ENCODE measurements around the gene PHLPP2.

The PHLPP2 gene

GRCh38 chr16:71727551-71728324 lies 3.2 kb upstream of the PHLPP2 start:
- no peak for TF ChIP-seq CTCF (IDR thresholded peaks at IDR 0.05; ENCODE audit: insufficient read depth, low read length, poor library complexity, severe bottlenecking)
- no peaks in the 10 kb centered on the region for H3K27me3 ChIP-seq (replicated peaks; ENCODE audit: control insufficient read depth, insufficient read depth, low read length)
- no peak overlapping the region for H3K4me3 ChIP-seq (replicated peaks; ENCODE audit: low read depth, low read length)
- peaks cover 10% of the 10 kb centered on the region for H3K36me3 ChIP-seq (ENCODE audit: control insufficient read depth, insufficient read depth, low read length)
- DNase-seq (ENCODE audit: extremely low read depth, insufficient read length) = no peak

GRCh38 chr16:71726476-71727315 lies 2.2 kb upstream of the PHLPP2 start:
- DNase-seq (ENCODE audit: extremely low read depth, insufficient read length) = no peak
- TF ChIP-seq CTCF (IDR thresholded peaks at IDR 0.05; ENCODE audit: insufficient read depth, low read length, poor library complexity, severe bottlenecking) = no peak

GRCh38 chr16:71723537-71724319 lies 773 bp downstream of the PHLPP2 start:
- DNase-seq (ENCODE audit: extremely low read depth, insufficient read length) = peak; percentile 86
- TF ChIP-seq CTCF (IDR thresholded peaks at IDR 0.05; ENCODE audit: insufficient read depth, low read length, poor library complexity, severe bottlenecking) = no peak
- peak overlapping the region; percentile 66 for H3K4me3 ChIP-seq (replicated peaks; ENCODE audit: low read depth, low read length)
- H3K27me3 ChIP-seq (replicated peaks; ENCODE audit: control insufficient read depth, insufficient read depth, low read length) = no peaks in the 10 kb centered on the region
- H3K36me3 ChIP-seq (ENCODE audit: control insufficient read depth, insufficient read depth, low read length) = no peaks in the 10 kb centered on the region

More at GRCh38 chr16:71726476-71727315, 2.2 kb upstream of the PHLPP2 start:
- Histone ChIP-seq H3K4me3 (replicated peaks; ENCODE audit: low read depth, low read length) (no peak overlapping the region), H3K36me3 (ENCODE audit: control insufficient read depth, insufficient read depth, low read length) (peaks cover 3% of the 10 kb centered on the region), H3K27me3 (replicated peaks; ENCODE audit: control insufficient read depth, insufficient read depth, low read length) (no peaks in the 10 kb centered on the region)

- H3K4me3 ChIP-seq (replicated peaks; ENCODE audit: low read depth, low read length) = peak overlapping the region; percentile 65
- no peak for TF ChIP-seq CTCF (IDR thresholded peaks at IDR 0.05; ENCODE audit: insufficient read depth, low read length, poor library complexity, severe bottlenecking)
- no peaks in the 10 kb centered on the region for H3K27me3 ChIP-seq (replicated peaks; ENCODE audit: control insufficient read depth, insufficient read depth, low read length)
- peak; percentile 73 for DNase-seq (ENCODE audit: extremely low read depth, insufficient read length)
- no peaks in the 10 kb centered on the region for H3K36me3 ChIP-seq (ENCODE audit: control insufficient read depth, insufficient read depth, low read length)
Measured at GRCh38 chr16:71722801-71723536, 1.5 kb downstream of the PHLPP2 start.

GRCh38 chr16:71721066-71721740 lies 3.3 kb downstream of the PHLPP2 start:
- no peak for TF ChIP-seq CTCF (IDR thresholded peaks at IDR 0.05; ENCODE audit: insufficient read depth, low read length, poor library complexity, severe bottlenecking)
- H3K36me3 ChIP-seq (ENCODE audit: control insufficient read depth, insufficient read depth, low read length) = no peaks in the 10 kb centered on the region
- H3K4me3 ChIP-seq (replicated peaks; ENCODE audit: low read depth, low read length) = no peak overlapping the region
- no peaks in the 10 kb centered on the region for H3K27me3 ChIP-seq (replicated peaks; ENCODE audit: control insufficient read depth, insufficient read depth, low read length)
- DNase-seq (ENCODE audit: extremely low read depth, insufficient read length) = no peak

Measured in GM06990 (cell line).